Measurements from ENCODE around the gene MAML3. TPM values are rescaled to one million over a fixed set of nuclear protein-coding genes. Genes with fewer than 3 reads are reported as not detected.

The MAML3 gene
- polyA plus RNA-seq, 1 donor (not counting 4 experiments of a cell fraction or from before 2014, with no cell fraction given): 0.68 TPM

GRCh38 chr4:139762720-139763119 is 391.3 kb downstream of the MAML3 start:
- Histone ChIP-seq H3K79me2 (ENCODE audit: control insufficient read depth, insufficient read depth, low read length) (no peaks in the 10 kb centered on the region), H4K20me1 (ENCODE audit: control insufficient read depth, extremely low read depth, insufficient read depth, low read length) (no peaks in the 10 kb centered on the region), H3K27ac (ENCODE audit: control insufficient read depth, insufficient read depth, low read length) (no peak overlapping the region), H2AFZ (ENCODE audit: control insufficient read depth, low read length) (no peak overlapping the region), H3K4me1 (ENCODE audit: control insufficient read depth, extremely low read depth, insufficient read depth, low read length) (no peaks in the 10 kb centered on the region), H3K9me3 (ENCODE audit: control insufficient read depth, low read depth, low read length) (no peaks in the 10 kb centered on the region), H3K27me3 (ENCODE audit: control insufficient read depth, extremely low read depth, insufficient read depth, low read length) (peaks cover 2% of the 10 kb centered on the region), H3K9me1 (ENCODE audit: control insufficient read depth, extremely low read depth, insufficient read depth, low read length) (no peaks in the 10 kb centered on the region), H3K4me2 (ENCODE audit: control insufficient read depth, extremely low read depth, insufficient read depth, low read depth, low read length) (no peak overlapping the region), H3K4me3 (ENCODE audit: control insufficient read depth in 2 of 3, extremely low read depth in 1 of 3, insufficient read depth in 2 of 3, low read depth in 1 of 3, low read length in 3 of 3) (no peak overlapping the region), H3K36me3 (ENCODE audit: control insufficient read depth in 2 of 2, extremely low read depth in 1 of 2, insufficient read depth in 2 of 2, low read length in 2 of 2) (no peaks in the 10 kb centered on the region), H3K9ac (ENCODE audit: control insufficient read depth, extremely low read depth, insufficient read depth, low read length) (no peak overlapping the region)
- DNase-seq (ENCODE audit: low read depth, low spot score) (no peak), FAIRE-seq (no peak)
- TF ChIP-seq CTCF (optimal IDR thresholded peaks at IDR 0.05 in 1 of 3, IDR thresholded peaks at IDR 0.05 in 1 of 3, conservative IDR thresholded peaks at IDR 0.05 in 1 of 3; ENCODE audit: extremely low read depth in 1 of 3, insufficient read depth in 2 of 3, low read length in 3 of 3) (no peak), EZH2 (IDR thresholded peaks at IDR 0.05; ENCODE audit: low read length) (no peak)
- dilution Hi-C loops (cut with MboI; ENCODE audit: extremely low pct_ligation_motif_present, low sequenced_read_pairs): no loop called here

GRCh38 chr4:139761461-139761860 is 392.5 kb downstream of the MAML3 start:
- Histone ChIP-seq H3K4me2 (ENCODE audit: control insufficient read depth, extremely low read depth, insufficient read depth, low read depth, low read length) (no peak overlapping the region), H3K36me3 (ENCODE audit: control insufficient read depth in 2 of 2, extremely low read depth in 1 of 2, insufficient read depth in 2 of 2, low read length in 2 of 2) (no peaks in the 10 kb centered on the region), H3K27me3 (ENCODE audit: control insufficient read depth, extremely low read depth, insufficient read depth, low read length) (peaks cover 2% of the 10 kb centered on the region), H3K9me3 (ENCODE audit: control insufficient read depth, low read depth, low read length) (no peaks in the 10 kb centered on the region), H3K4me1 (ENCODE audit: control insufficient read depth, extremely low read depth, insufficient read depth, low read length) (no peaks in the 10 kb centered on the region), H2AFZ (ENCODE audit: control insufficient read depth, low read length) (no peak overlapping the region), H4K20me1 (ENCODE audit: control insufficient read depth, extremely low read depth, insufficient read depth, low read length) (no peaks in the 10 kb centered on the region), H3K79me2 (ENCODE audit: control insufficient read depth, insufficient read depth, low read length) (no peaks in the 10 kb centered on the region), H3K9ac (ENCODE audit: control insufficient read depth, extremely low read depth, insufficient read depth, low read length) (no peak overlapping the region), H3K9me1 (ENCODE audit: control insufficient read depth, extremely low read depth, insufficient read depth, low read length) (no peaks in the 10 kb centered on the region), H3K4me3 (ENCODE audit: control insufficient read depth in 2 of 3, extremely low read depth in 1 of 3, insufficient read depth in 2 of 3, low read depth in 1 of 3, low read length in 3 of 3) (no peak overlapping the region), H3K27ac (ENCODE audit: control insufficient read depth, insufficient read depth, low read length) (no peak overlapping the region)
- dilution Hi-C loops (cut with MboI; ENCODE audit: extremely low pct_ligation_motif_present, low sequenced_read_pairs): no loop called here
- TF ChIP-seq EZH2 (IDR thresholded peaks at IDR 0.05; ENCODE audit: low read length) (no peak), CTCF (optimal IDR thresholded peaks at IDR 0.05 in 1 of 3, IDR thresholded peaks at IDR 0.05 in 1 of 3, conservative IDR thresholded peaks at IDR 0.05 in 1 of 3; ENCODE audit: extremely low read depth in 1 of 3, insufficient read depth in 2 of 3, low read length in 3 of 3) (peak; percentile 50 to 65 (median 58))
- no peak for FAIRE-seq
- DNase-seq (ENCODE audit: low read depth, low spot score): no peak
